ENCODE measurements around the gene OR7C1.

The OR7C1 gene

GRCh38 chr19:14763497-14764145 is 71.4 kb downstream of the OR7C1 start:
- Mint-ChIP-seq H3K4me1 (no peaks in the 10 kb centered on the region), H3K27me3 (peaks cover 55% of the 10 kb centered on the region), H3K4me3 (no peak overlapping the region), H3K36me3 (peaks cover 20% of the 10 kb centered on the region), H3K27ac (no peak overlapping the region), H3K9me3 (peaks cover 9% of the 10 kb centered on the region)
- no peak for ATAC-seq

GRCh38 chr19:14762111-14762510 is 72.9 kb downstream of the OR7C1 start:
- Mint-ChIP-seq H3K27me3 (peaks cover 40% of the 10 kb centered on the region), H3K9me3 (peaks cover 9% of the 10 kb centered on the region), H3K4me3 (no peak overlapping the region), H3K27ac (no peak overlapping the region), H3K36me3 (peaks cover 20% of the 10 kb centered on the region), H3K4me1 (no peaks in the 10 kb centered on the region)
- no peak for ATAC-seq

GRCh38 chr19:14761607-14762006 is 73.4 kb downstream of the OR7C1 start:
- Mint-ChIP-seq H3K4me3 (no peak overlapping the region), H3K27ac (no peak overlapping the region), H3K4me1 (no peaks in the 10 kb centered on the region), H3K9me3 (peaks cover 9% of the 10 kb centered on the region), H3K36me3 (peaks cover 20% of the 10 kb centered on the region), H3K27me3 (peaks cover 35% of the 10 kb centered on the region)
- no peak for ATAC-seq

- H3K27me3 Mint-ChIP-seq, result peaks cover 7% of the 10 kb centered on the region
- no peak overlapping the region for H3K4me3 Mint-ChIP-seq
- no peak for ATAC-seq
- peaks cover 7% of the 10 kb centered on the region for H3K9me3 Mint-ChIP-seq
- H3K4me1 Mint-ChIP-seq, result no peaks in the 10 kb centered on the region
- peaks cover 6% of the 10 kb centered on the region for H3K36me3 Mint-ChIP-seq
- H3K27ac Mint-ChIP-seq, result no peak overlapping the region
Measured at GRCh38 chr19:14758816-14759215, 76.2 kb downstream of the OR7C1 start.

- H3K27me3 Mint-ChIP-seq, result no peaks in the 10 kb centered on the region
- ATAC-seq, result no peak
- H3K9me3 Mint-ChIP-seq, result peaks cover 3% of the 10 kb centered on the region
- no peak overlapping the region for H3K27ac Mint-ChIP-seq
- H3K36me3 Mint-ChIP-seq, result peaks cover 13% of the 10 kb centered on the region
- no peak overlapping the region for H3K4me3 Mint-ChIP-seq
- no peaks in the 10 kb centered on the region for H3K4me1 Mint-ChIP-seq
Measured at GRCh38 chr19:14748601-14749000, 86.4 kb downstream of the OR7C1 start.

All from stimulated activated memory B cell treated with anti-CD40 and anti-IgM and Interleukin-4, amounts not matched to agents 10 μg/mL and 1 μg/mL and 100 μg/mL, for 72 hours (primary cell).